ENCODE measurements around the gene C1orf210.

- TF ChIP-seq TARDBP (IDR thresholded peaks at IDR 0.05) (no peak), CTCF (IDR thresholded peaks at IDR 0.05 in 2 of 3, conservative IDR thresholded peaks at IDR 0.05 in 1 of 3; ENCODE audit: insufficient read depth in 2 of 3, low read depth in 1 of 3, low read length in 3 of 3) (no peak), ARNT (IDR thresholded peaks at IDR 0.05) (no peak), HDAC2 (IDR thresholded peaks at IDR 0.05) (no peak), CUX1 (CRISPR knock-in tag; IDR thresholded peaks at IDR 0.05) (no peak), NFE2L1 (tag; IDR thresholded peaks at IDR 0.05; ENCODE audit: borderline replicate concordance, low read depth) (no peak), TSC22D4 (tag; IDR thresholded peaks at IDR 0.05) (no peak), EZH2 (IDR thresholded peaks at IDR 0.05; ENCODE audit: borderline replicate concordance, low read depth, low read length) (no peak), BRD4 (IDR thresholded peaks at IDR 0.05) (no peak), ZNF740 (CRISPR knock-in tag; IDR thresholded peaks at IDR 0.05) (no peak), ZNF740 (tag; IDR thresholded peaks at IDR 0.05) (no peak)
These were observed 28.4 kb upstream of the C1orf210 start for GRCh38 chr1:43313771-43314170.
